Thoracic aorta (tissue), 2 donors: ENCODE data around the gene SEC11A. TPM values are rescaled to one million over a fixed set of nuclear protein-coding genes. Genes with fewer than 3 reads are reported as not detected.

Source experiments
- ATAC-seq: fragments of 150-250 bp; one replicate; pipeline ENCODE4 v1.8.0; 2017; ENCODE audit warnings: low read depth; ENCODE audit not compliant: insufficient number of reproducible peaks, low FRiP score
- DNase-seq: peaks from one replicate; pipeline ENCODE4 v3.0.0-alpha.2; 2020; ENCODE audit warnings: low spot score
- H3K27ac ChIP-seq, 2 donors: fragments of 200-600 bp; sonication (generic); 1 replicate in 1 of 2; 2 replicates in 1 of 2; pipeline ENCODE4 v1.5.1; 2016; ENCODE audit warnings: mild to moderate bottlenecking in 2 of 2, moderate library complexity in 2 of 2
- H3K27me3 ChIP-seq: fragments of 200-600 bp; sonication (generic); replicated peaks from 2 replicates; pipeline ENCODE4 v1.6.0; 2016; ENCODE audit warnings: mild to moderate bottlenecking; ENCODE audit not compliant: insufficient read depth
- H3K36me3 ChIP-seq: fragments of 200-600 bp; sonication (generic); one replicate; pipeline ENCODE4 v1.5.1; 2016
- H3K4me1 ChIP-seq, 2 donors: fragments of 200-600 bp; sonication (generic); 1 replicate in 1 of 2; 2 replicates in 1 of 2; pipeline versions ENCODE4 v1.5.1 to v1.6.0; 2016; ENCODE audit warnings: low read depth in 2 of 2, mild to moderate bottlenecking in 1 of 2; ENCODE audit not compliant: control insufficient read depth in 1 of 2
- H3K4me3 ChIP-seq: fragments of 200-600 bp; sonication (generic); 2 replicates; pipeline ENCODE4 v1.5.1; 2016; ENCODE audit warnings: mild to moderate bottlenecking
- H3K9me3 ChIP-seq: fragments of 200-600 bp; sonication (generic); 2 replicates; pipeline ENCODE4 v1.5.1; 2016
- total RNA-seq, 2 donors: library from RNA; depleted of rRNA; stranded (reverse); fragments of >200 nt; gene quantifications; one replicate each; pipeline versions ENCODE4 v1.1.0 to v1.2.3, GENCODE V29; 2016
- TF ChIP-seq, protein P1 (sequence below): fragments of 200-600 bp; sonication (generic); IDR thresholded peaks from one replicate; pipeline ENCODE4 v1.5.1; 2019; ENCODE audit warnings: antibody characterized with exemption

The SEC11A gene
- total RNA-seq, 2 donors from 2014 or later, result 97.1 to 122 TPM

DNA sequence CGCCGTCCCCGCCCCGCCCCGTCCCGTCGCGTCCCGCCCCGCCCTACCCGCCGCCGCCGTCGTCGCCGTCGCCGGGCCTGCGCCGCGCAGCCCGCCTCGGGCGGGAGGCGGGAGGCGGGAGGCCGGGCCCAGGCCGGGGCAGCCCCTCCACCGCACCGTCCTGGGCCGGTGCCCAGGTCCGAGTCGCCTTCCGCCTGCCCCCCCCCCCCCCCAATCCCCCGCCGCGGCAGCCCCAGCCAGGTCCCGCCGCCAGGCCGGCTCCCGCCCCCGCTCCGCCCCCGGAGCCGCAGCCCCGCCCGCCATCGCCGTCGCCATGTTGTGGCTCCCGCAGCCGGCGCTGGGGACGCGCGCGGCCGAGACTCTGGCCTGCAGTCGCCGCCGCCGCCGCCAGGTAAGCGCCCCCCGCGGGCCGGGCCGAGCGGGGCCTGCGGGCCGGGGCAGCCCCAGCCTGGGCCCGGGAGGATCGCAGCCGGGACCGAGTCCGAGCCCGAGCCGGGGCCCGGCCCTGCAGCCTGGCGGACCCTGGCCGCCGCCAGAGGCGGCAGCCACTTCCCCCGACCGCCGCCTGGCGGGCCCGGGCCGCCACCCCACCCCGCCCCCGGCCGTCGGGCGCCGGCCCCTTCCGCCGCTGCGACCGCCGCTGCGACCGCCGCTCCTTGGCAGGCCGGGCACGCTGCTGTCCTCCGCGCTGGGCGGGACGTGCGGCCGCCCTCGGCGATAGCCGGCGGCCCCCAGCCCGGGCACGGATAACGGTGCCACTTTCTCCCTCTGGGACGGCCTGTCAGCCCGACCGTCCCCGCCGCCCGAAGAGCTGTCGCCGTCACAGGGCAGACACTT, 32.6 kb upstream of the SEC11A start, which contains the start of gene ZNF592:
Gene ZNF592 (plus strand): TSS at position 319 of the 837 bp plus-strand sequence. CDS start 34,084 bp downstream, outside the sequence.
- TF ChIP-seq, protein P1, sequence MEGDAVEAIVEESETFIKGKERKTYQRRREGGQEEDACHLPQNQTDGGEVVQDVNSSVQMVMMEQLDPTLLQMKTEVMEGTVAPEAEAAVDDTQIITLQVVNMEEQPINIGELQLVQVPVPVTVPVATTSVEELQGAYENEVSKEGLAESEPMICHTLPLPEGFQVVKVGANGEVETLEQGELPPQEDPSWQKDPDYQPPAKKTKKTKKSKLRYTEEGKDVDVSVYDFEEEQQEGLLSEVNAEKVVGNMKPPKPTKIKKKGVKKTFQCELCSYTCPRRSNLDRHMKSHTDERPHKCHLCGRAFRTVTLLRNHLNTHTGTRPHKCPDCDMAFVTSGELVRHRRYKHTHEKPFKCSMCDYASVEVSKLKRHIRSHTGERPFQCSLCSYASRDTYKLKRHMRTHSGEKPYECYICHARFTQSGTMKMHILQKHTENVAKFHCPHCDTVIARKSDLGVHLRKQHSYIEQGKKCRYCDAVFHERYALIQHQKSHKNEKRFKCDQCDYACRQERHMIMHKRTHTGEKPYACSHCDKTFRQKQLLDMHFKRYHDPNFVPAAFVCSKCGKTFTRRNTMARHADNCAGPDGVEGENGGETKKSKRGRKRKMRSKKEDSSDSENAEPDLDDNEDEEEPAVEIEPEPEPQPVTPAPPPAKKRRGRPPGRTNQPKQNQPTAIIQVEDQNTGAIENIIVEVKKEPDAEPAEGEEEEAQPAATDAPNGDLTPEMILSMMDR, result no peak
- Histone ChIP-seq H3K4me1 (peaks cover 35 to 60% of the 10 kb centered on the region in 2 donors), H3K4me3 (peak within 1 kb of the TSS; percentile 88), H3K27me3 (no peaks in the 10 kb centered on the region), H3K27ac (peak within 1 kb of the TSS; percentile 100), H3K9me3 (no peaks in the 10 kb centered on the region), H3K36me3 (no peaks in the 10 kb centered on the region)
- DNase-seq (peak; percentile 20), ATAC-seq (peak; percentile 76)

DNA sequence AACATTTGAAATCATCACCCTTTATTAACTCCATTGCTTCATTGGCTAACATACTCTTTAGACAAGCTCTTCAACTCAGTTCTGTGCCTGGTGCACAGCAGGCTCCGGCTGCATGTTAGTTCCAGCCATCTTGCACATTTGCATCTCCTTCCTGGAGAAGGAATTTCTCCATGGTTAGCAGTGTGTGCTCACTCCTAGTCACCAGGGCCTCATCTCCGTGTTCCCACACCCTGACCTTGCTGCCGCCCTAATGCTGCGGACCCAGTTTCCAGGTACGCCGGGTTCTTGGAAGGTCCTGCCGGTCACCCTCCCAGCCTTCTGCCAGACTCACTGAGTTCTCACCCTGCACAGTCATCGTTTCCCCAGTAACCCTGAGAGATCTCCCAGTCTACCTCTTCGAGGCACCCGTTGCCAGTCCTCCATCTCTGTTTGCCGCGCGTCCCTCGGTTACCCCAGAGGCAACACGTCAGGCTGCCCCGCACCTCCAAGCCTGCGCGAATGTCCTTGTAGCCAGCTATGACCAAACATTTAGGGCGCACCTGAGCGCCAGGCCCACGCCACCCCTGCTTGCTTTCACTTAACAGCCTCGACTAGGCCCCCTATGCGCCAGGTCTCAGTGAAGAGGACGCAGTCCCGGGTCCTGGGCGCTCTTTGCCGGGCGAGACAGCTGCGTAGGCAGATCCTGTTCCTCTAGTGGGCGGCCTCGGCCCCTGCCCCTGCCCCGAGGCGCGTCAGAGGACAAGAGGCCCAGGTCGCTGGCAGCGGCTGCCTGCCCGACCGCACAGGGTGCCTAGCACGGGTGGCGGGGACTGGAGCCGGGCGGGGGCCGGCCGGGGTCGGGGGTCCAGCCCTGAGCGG, 31.7 kb upstream of the SEC11A start:
- H3K4me1 ChIP-seq, result peaks cover 30 to 52% of the 10 kb centered on the region in 2 donors
- ATAC-seq, result peak; percentile 53

DNA sequence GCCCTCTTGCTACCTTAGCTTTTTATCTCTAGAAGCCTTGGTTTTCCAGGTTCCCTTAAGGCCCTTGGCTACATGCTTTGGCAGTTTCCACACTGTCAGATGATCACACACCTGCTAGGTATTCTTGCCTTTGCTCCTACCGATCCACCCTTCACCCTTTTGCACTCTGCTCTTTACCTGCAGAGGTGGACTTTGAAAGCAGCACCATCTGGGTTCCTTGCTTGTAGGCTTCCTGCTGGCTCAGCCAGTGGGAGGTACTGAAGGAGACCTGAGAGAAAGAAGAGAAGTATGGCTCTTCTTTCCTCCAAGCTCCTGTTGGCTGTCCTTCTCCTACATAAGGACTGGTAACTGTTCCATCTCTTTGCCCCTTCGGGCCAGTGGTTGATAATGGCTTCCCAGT, 25.2 kb upstream of the SEC11A start:
- Histone ChIP-seq H3K4me1 (peaks cover 1 to 13% of the 10 kb centered on the region in 2 donors), H3K27ac (no peak overlapping the region), H3K36me3 (no peaks in the 10 kb centered on the region), H3K27me3 (no peaks in the 10 kb centered on the region), H3K9me3 (no peaks in the 10 kb centered on the region), H3K4me3 (no peak overlapping the region)
- no peak for ATAC-seq
- DNase-seq, result no peak
- TF ChIP-seq, protein P1, result no peak

More for the DNA sequence above, 31.7 kb upstream of the SEC11A start:
- H3K9me3 ChIP-seq, result no peaks in the 10 kb centered on the region
- H3K36me3 ChIP-seq, result no peaks in the 10 kb centered on the region
- TF ChIP-seq, protein P1, result no peak
- H3K27ac ChIP-seq, result peak overlapping the region; percentile 100
- peak overlapping the region; percentile 88 for H3K4me3 ChIP-seq
- DNase-seq, result peak; percentile 32
- no peaks in the 10 kb centered on the region for H3K27me3 ChIP-seq

DNA sequence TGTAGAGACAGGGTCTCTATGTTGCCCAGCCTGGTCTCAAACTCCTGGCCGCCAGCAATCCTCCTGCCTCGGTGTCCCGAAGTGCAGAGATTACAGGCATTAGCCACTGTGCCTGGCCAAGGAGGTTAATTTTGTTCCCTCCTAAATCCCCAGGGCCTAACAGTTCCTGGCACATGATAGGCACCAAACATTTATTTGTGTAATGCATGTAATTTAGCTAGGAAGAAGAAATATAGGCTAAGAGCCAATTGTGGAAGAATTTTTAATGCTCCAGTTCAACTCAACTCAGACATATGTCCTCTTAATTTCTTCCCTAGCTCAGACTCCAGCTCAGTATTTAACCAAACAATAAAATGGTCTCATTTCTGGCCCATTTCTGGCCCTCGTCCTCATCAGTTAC, 24.8 kb upstream of the SEC11A start:
- Histone ChIP-seq H3K27me3 (no peaks in the 10 kb centered on the region), H3K4me1 (peaks cover 0 to 11% of the 10 kb centered on the region in 2 donors), H3K9me3 (no peaks in the 10 kb centered on the region), H3K4me3 (no peak overlapping the region), H3K36me3 (no peaks in the 10 kb centered on the region), H3K27ac (no peak overlapping the region)
- TF ChIP-seq, protein P1, result no peak
- ATAC-seq (no peak), DNase-seq (no peak)

DNA sequence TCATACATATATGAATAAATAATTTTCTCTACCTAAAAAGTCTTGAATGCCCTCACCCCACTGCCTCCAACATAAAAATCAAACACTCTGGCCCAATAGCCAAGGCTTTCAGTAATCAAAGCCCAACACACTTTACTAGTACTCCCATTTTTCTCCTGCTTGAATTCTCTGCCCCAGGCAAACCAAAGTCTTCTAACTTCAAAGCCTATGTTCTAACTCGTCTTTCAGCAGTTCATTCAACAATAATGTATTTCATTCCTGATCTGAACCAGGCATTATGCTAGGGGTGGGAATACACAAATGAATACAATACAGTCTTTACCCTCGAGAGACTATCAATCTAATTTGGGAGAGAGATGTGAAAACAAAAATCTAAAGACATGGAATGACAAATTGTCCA, 21.1 kb upstream of the SEC11A start:
- peaks cover 0 to 3% of the 10 kb centered on the region in 2 donors for H3K4me1 ChIP-seq
- no peak for ATAC-seq
- H3K27me3 ChIP-seq, result no peaks in the 10 kb centered on the region
- no peaks in the 10 kb centered on the region for H3K9me3 ChIP-seq
- H3K36me3 ChIP-seq, result no peaks in the 10 kb centered on the region
- TF ChIP-seq, protein P1, result no peak
- no peak for DNase-seq
- no peak overlapping the region for H3K4me3 ChIP-seq
- H3K27ac ChIP-seq, result no peak overlapping the region
